ENCODE data around the gene WDR7. TPM values are rescaled to one million over a fixed set of nuclear protein-coding genes. Genes with fewer than 3 reads are reported as not detected.

WDR7 gene
- total and polyA plus RNA-seq, 2 experiments from 2014 or later, result 7.0 to 14.8 TPM

DNA sequence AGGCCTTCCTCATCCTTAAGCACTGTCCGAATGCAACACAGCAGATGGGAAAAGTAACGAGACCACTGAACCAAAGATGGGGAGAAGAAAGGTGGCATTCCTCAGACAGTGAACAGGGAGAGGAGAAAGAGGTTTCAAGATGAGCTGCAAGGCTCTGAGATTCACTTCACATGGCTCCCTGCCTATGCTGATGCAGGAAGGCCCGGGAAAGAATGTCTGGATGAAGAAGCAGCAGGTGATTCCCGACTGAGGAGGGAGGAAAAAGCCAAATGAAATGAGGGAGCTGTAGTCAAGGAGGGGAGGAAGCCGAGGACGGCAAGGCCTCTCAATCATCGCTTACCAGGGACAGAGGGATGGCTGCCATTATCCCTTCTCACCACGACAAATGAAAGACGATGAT, 397.2 kb downstream of the WDR7 start (continued):
- TF ChIP-seq EZH2 (IDR thresholded peaks at IDR 0.05; ENCODE audit: low read depth, unreplicated experiment) (no peak), JUNB (IDR thresholded peaks at IDR 0.05; ENCODE audit: unreplicated experiment) (no peak), POLR2AphosphoS5 (IDR thresholded peaks at IDR 0.05; ENCODE audit: low read depth) (no peak)

DNA sequence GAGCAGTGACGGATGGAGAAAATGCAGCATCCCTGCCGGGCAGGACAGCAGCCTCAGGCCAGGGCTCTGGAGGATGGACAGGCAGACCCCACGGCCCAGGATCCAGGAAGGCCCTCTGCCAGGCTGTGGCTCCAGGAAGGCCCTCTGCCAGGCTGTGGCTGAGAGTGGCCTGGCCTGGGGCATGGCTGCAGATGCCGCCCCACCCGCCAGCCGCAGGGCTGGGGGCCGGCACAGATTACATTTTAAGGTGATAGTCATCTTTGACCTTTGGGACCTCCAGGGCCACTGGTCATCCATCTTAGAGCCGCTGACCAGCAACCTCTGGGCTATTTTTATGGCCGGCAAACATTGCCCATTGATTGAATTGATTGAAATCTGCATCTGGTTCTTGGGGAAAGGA, 397.7 kb downstream of the WDR7 start:
- Histone ChIP-seq H3F3A (replicated peaks; ENCODE audit: low read depth) (no peaks in the 10 kb centered on the region), H3K4me3 (no peak overlapping the region), H3K79me2 (replicated peaks; ENCODE audit: insufficient read depth) (no peaks in the 10 kb centered on the region), H3K4me2 (no peak overlapping the region), H4K20me1 (replicated peaks; ENCODE audit: insufficient read depth) (no peaks in the 10 kb centered on the region), H3K27ac (ENCODE audit: low read depth) (no peak overlapping the region), H2AFZ (peak overlapping the region; percentile 89; the same call in 1 of the 2 replicates), H3K4me1 (ENCODE audit: insufficient read depth) (no peaks in the 10 kb centered on the region), H3K36me3 (ENCODE audit: insufficient read depth) (no peaks in the 10 kb centered on the region), H3K27me3 (ENCODE audit: insufficient read depth) (no peaks in the 10 kb centered on the region), H3K9me2 (ENCODE audit: insufficient read depth) (peaks cover 5% of the 10 kb centered on the region)
- ATAC-seq, result no peak; the same call in 2 of the 3 replicates
- DNase-seq (ENCODE audit: low spot score), result no peak
- H3K4me3 Mint-ChIP-seq, result no peak overlapping the region
- H3K36me3 Mint-ChIP-seq (ENCODE audit: low read depth), result no peaks in the 10 kb centered on the region; the same call in 2 of the 3 replicates
- peaks cover 15% of the 10 kb centered on the region; the same call in 2 of the 3 replicates for H3K9me3 Mint-ChIP-seq
- H3K27ac Mint-ChIP-seq, result no peak overlapping the region
- H3K27me3 Mint-ChIP-seq (ENCODE audit: insufficient read depth, low read depth, poor library complexity), result peaks cover 5% of the 10 kb centered on the region
- peaks cover 8% of the 10 kb centered on the region for H3K4me1 Mint-ChIP-seq
- TF ChIP-seq, protein P1, sequence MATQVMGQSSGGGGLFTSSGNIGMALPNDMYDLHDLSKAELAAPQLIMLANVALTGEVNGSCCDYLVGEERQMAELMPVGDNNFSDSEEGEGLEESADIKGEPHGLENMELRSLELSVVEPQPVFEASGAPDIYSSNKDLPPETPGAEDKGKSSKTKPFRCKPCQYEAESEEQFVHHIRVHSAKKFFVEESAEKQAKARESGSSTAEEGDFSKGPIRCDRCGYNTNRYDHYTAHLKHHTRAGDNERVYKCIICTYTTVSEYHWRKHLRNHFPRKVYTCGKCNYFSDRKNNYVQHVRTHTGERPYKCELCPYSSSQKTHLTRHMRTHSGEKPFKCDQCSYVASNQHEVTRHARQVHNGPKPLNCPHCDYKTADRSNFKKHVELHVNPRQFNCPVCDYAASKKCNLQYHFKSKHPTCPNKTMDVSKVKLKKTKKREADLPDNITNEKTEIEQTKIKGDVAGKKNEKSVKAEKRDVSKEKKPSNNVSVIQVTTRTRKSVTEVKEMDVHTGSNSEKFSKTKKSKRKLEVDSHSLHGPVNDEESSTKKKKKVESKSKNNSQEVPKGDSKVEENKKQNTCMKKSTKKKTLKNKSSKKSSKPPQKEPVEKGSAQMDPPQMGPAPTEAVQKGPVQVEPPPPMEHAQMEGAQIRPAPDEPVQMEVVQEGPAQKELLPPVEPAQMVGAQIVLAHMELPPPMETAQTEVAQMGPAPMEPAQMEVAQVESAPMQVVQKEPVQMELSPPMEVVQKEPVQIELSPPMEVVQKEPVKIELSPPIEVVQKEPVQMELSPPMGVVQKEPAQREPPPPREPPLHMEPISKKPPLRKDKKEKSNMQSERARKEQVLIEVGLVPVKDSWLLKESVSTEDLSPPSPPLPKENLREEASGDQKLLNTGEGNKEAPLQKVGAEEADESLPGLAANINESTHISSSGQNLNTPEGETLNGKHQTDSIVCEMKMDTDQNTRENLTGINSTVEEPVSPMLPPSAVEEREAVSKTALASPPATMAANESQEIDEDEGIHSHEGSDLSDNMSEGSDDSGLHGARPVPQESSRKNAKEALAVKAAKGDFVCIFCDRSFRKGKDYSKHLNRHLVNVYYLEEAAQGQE (IDR thresholded peaks at IDR 0.05; ENCODE audit: unreplicated experiment), result no peak
- no peak for TF ChIP-seq CREB1 (CRISPR knock-in tag; IDR thresholded peaks at IDR 0.05; ENCODE audit: low read depth)
- TF ChIP-seq, protein P2, sequence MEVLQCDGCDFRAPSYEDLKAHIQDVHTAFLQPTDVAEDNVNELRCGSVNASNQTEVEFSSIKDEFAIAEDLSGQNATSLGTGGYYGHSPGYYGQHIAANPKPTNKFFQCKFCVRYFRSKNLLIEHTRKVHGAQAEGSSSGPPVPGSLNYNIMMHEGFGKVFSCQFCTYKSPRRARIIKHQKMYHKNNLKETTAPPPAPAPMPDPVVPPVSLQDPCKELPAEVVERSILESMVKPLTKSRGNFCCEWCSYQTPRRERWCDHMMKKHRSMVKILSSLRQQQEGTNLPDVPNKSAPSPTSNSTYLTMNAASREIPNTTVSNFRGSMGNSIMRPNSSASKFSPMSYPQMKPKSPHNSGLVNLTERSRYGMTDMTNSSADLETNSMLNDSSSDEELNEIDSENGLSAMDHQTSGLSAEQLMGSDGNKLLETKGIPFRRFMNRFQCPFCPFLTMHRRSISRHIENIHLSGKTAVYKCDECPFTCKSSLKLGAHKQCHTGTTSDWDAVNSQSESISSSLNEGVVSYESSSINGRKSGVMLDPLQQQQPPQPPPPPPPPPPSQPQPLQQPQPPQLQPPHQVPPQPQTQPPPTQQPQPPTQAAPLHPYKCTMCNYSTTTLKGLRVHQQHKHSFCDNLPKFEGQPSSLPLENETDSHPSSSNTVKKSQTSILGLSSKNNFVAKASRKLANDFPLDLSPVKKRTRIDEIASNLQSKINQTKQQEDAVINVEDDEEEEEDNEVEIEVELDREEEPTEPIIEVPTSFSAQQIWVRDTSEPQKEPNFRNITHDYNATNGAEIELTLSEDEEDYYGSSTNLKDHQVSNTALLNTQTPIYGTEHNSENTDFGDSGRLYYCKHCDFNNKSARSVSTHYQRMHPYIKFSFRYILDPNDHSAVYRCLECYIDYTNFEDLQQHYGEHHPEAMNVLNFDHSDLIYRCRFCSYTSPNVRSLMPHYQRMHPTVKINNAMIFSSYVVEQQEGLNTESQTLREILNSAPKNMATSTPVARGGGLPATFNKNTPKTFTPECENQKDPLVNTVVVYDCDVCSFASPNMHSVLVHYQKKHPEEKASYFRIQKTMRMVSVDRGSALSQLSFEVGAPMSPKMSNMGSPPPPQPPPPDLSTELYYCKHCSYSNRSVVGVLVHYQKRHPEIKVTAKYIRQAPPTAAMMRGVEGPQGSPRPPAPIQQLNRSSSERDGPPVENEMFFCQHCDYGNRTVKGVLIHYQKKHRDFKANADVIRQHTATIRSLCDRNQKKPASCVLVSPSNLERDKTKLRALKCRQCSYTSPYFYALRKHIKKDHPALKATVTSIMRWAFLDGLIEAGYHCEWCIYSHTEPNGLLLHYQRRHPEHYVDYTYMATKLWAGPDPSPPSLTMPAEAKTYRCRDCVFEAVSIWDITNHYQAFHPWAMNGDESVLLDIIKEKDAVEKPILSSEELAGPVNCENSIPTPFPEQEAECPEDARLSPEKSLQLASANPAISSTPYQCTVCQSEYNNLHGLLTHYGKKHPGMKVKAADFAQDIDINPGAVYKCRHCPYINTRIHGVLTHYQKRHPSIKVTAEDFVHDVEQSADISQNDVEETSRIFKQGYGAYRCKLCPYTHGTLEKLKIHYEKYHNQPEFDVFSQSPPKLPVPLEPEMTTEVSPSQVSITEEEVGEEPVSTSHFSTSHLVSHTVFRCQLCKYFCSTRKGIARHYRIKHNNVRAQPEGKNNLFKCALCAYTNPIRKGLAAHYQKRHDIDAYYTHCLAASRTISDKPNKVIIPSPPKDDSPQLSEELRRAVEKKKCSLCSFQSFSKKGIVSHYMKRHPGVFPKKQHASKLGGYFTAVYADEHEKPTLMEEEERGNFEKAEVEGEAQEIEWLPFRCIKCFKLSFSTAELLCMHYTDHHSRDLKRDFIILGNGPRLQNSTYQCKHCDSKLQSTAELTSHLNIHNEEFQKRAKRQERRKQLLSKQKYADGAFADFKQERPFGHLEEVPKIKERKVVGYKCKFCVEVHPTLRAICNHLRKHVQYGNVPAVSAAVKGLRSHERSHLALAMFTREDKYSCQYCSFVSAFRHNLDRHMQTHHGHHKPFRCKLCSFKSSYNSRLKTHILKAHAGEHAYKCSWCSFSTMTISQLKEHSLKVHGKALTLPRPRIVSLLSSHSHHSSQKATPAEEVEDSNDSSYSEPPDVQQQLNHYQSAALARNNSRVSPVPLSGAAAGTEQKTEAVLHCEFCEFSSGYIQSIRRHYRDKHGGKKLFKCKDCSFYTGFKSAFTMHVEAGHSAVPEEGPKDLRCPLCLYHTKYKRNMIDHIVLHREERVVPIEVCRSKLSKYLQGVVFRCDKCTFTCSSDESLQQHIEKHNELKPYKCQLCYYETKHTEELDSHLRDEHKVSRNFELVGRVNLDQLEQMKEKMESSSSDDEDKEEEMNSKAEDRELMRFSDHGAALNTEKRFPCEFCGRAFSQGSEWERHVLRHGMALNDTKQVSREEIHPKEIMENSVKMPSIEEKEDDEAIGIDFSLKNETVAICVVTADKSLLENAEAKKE (CRISPR knock-in tag; IDR thresholded peaks at IDR 0.05), result no peak
- TF ChIP-seq ZNF114 (CRISPR knock-in tag; IDR thresholded peaks at IDR 0.05), result no peak
- no peak for TF ChIP-seq STAT1 (IDR thresholded peaks at IDR 0.05; ENCODE audit: unreplicated experiment)
- TF ChIP-seq, protein P3, sequence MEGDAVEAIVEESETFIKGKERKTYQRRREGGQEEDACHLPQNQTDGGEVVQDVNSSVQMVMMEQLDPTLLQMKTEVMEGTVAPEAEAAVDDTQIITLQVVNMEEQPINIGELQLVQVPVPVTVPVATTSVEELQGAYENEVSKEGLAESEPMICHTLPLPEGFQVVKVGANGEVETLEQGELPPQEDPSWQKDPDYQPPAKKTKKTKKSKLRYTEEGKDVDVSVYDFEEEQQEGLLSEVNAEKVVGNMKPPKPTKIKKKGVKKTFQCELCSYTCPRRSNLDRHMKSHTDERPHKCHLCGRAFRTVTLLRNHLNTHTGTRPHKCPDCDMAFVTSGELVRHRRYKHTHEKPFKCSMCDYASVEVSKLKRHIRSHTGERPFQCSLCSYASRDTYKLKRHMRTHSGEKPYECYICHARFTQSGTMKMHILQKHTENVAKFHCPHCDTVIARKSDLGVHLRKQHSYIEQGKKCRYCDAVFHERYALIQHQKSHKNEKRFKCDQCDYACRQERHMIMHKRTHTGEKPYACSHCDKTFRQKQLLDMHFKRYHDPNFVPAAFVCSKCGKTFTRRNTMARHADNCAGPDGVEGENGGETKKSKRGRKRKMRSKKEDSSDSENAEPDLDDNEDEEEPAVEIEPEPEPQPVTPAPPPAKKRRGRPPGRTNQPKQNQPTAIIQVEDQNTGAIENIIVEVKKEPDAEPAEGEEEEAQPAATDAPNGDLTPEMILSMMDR (conservative IDR thresholded peaks at IDR 0.05; ENCODE audit: low read depth in 2 of 2), result no peak
- TF ChIP-seq, protein P4, sequence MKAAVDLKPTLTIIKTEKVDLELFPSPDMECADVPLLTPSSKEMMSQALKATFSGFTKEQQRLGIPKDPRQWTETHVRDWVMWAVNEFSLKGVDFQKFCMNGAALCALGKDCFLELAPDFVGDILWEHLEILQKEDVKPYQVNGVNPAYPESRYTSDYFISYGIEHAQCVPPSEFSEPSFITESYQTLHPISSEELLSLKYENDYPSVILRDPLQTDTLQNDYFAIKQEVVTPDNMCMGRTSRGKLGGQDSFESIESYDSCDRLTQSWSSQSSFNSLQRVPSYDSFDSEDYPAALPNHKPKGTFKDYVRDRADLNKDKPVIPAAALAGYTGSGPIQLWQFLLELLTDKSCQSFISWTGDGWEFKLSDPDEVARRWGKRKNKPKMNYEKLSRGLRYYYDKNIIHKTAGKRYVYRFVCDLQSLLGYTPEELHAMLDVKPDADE (IDR thresholded peaks at IDR 0.05), result no peak
- no peak for TF ChIP-seq EZH2phosphoT487 (IDR thresholded peaks at IDR 0.05; ENCODE audit: unreplicated experiment)
- no peak for TF ChIP-seq NANOG (IDR thresholded peaks at IDR 0.05; ENCODE audit: borderline replicate concordance)
- TF ChIP-seq EZH2 (IDR thresholded peaks at IDR 0.05; ENCODE audit: low read depth, unreplicated experiment), result no peak
- no peak for TF ChIP-seq JUNB (IDR thresholded peaks at IDR 0.05; ENCODE audit: unreplicated experiment)
- no peak for TF ChIP-seq ZNF331 (CRISPR knock-in tag; IDR thresholded peaks at IDR 0.05; ENCODE audit: low read depth)
- no peak for TF ChIP-seq POLR2AphosphoS5 (IDR thresholded peaks at IDR 0.05; ENCODE audit: low read depth)
